CD4-positive, alpha-beta T cell treated with Interleukin-6 for 4 hours (primary cell): ENCODE results near the gene ZNF425.
A peak's percentile ranks its signal among the peaks of the same experiment; 100 is the strongest.
"Not testable (repeated sequence)": the region's sequence is repeated elsewhere in the genome, so short reads cannot be mapped to it uniquely, and the experiment has no call there.

Experiments used
- DNase-seq: peaks from one replicate; pipeline ENCODE4 v3.0.0-alpha.2; 2020; ENCODE audit warnings: mixed read lengths

ZNF425 gene

GRCh38 chr7:149133028-149133710, 7.0 kb upstream of the ZNF425 start:
- no peak for DNase-seq

DNA sequence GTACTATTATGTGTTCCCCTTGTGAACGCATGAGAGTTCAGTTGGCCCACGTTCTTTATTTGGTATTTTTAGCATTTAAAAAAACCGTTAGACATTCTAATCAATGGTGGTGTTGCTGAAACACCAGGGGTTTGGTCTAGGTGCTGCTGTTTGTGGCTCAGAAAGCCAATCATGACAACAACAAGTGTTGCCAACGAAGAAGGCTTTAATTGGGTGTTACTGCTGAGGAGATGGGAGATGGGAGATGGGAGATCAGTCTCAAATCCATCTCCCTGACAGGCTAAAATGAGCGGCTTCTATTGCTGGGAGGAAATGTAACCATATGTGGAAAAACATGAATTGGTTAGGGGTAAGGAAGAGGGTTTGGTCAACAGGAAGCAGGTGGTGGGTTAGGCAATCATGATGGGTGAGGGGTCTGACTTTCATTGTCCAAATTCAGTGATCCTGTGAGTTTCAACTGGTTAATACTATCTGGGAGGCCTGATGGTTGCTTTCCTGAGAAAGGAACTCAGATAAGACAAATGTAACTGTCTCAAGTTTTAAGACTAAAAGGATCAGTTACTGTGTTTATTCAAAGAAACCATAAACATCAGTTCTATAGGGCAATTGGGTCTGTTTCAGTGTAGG, 4.6 kb upstream of the ZNF425 start:
- DNase-seq, result no peak

DNA sequence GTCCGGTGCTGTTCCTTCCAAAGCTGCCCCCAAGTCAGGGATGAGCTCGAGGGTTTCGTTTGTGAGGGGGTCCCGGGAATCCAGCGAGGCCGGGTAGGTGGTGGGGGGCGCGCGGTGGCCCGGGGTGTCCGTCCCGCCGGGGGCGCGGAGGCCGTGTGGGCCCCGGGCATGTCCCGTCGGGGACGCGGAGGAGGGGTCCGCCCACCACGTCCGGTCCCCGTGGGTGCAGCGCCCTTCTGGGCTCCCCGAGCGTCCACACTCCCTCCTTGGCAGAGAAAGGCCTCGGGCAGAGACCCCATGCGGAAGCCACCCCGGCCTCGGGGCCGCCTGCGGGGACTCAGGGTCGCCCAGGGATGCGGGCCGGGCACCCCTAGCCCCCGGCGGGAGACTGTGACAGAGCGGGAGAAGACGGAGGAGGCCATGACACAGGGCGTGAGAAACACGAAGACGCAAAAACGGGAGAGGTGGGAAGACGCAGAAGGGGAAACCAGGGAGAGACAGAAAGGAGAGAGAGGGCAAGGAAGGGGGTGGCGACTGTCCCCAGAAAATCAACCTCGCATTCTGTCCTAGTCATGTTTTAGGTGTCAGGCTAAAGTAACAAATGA, 640 bp upstream of the ZNF425 start:
- peak; percentile 64 for DNase-seq

GRCh38 chr7:149125189-149125862, 798 bp downstream of the ZNF425 start:
- no peak for DNase-seq

GRCh38 chr7:149109969-149110368, 16.2 kb downstream of the ZNF425 start:
- no peak for DNase-seq

DNA sequence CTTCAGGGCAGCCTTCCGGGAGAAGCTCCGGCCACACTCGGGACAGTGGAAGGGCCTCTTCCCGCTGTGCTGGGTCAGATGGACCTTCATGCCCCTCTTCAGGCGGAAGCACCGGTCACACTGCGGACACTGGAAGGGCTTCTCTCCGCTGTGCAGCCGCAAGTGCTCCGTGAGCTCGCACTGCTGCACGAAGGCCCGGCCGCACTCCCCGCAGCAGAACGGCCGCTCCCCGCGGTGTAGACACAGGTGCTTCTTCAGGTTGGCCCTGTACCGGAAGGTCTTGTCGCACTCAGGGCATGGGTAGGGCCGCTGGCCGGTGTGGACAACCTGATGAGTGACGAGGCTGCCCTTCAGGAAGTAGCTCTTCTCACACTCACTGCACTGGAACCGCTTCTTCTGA, 21.4 kb downstream of the ZNF425 start:
- DNase-seq, result no peak

DNA sequence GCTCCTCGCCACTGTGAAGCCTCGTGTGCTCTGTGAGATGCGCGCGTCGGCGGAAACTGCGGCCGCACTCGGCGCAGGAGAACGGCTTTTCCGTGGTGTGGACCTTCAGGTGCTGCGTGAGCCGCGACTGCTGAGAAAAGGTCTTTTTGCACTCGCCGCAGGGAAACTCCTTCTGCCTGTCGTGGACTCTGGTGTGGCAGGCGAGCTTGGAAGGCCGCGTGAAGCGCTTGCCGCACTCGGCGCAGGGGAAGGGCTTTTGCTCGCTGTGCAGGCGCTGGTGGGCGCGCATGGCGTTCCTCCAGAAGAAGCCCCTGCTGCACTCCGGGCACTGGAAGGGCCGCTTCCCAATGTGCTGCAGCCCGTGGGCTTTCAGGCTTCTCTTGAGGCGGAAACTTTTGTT, 21.9 kb downstream of the ZNF425 start:
- DNase-seq, result no peak

DNA sequence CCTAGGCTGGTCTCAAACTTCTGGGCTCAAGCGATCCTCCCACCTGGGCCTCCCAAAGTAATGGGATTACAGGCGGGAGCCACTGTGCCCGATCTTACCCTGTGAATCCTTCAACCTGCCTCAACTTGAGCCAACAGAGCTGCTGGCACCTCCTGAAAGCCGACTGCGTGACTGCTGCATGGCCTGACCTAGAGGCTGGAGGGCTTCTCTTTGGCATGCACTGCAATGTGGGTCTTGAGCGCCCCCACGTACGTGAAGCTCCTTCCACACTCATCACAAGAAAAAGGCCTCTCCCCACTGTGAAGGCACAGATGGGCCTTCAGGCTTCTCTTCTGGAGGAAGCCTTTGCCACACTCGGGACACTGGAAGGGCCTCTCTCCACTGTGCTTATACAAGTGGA, 22.7 kb downstream of the ZNF425 start:
- DNase-seq, result no peak

- DNase-seq, result no peak
Measured at GRCh38 chr7:149102666-149103065, 23.5 kb downstream of the ZNF425 start.

GRCh38 chr7:149100821-149101220, 25.3 kb downstream of the ZNF425 start:
- no peak for DNase-seq

DNA sequence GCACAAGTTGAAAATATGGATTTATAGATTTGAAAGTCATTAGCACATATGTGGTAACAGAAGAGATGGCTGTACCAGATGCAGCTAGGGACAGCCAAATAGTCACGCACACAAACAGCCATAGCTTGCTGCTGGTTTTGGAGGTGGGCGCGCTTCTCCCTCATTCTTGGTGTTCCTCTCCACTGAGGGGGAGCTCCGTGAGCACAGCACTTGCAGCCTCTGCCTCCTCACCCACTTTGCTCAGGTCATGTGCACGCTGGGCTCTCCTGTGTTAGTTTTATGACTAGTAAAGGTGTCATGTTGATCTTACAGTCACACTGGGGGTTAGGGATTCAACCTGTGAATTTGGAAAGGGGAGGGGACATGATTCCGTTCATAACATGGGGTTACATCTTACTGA, 27.1 kb downstream of the ZNF425 start:
- DNase-seq, result no peak

DNA sequence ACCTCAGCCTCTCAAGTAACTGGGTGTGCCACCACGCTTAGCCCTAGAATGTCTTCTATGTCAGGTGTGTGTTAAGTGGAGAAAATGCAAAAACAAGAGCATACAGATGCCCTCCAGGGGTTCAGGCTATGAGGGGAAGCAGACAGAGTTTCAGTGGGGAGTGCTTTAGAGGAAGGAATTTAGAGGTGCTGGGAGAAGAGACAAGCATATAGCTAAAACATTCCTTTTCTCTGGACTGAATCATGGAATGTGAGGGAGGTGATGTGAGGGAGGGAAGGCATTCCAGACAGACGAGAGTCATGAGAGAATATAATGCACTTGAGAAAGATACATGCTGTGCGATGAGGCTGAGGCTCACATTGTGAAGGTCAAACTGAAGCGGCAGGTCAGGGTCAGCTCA, 29.0 kb downstream of the ZNF425 start:
- no peak for DNase-seq

- DNase-seq, result no peak
Measured at GRCh38 chr7:149093228-149093627, 32.9 kb downstream of the ZNF425 start.

DNA sequence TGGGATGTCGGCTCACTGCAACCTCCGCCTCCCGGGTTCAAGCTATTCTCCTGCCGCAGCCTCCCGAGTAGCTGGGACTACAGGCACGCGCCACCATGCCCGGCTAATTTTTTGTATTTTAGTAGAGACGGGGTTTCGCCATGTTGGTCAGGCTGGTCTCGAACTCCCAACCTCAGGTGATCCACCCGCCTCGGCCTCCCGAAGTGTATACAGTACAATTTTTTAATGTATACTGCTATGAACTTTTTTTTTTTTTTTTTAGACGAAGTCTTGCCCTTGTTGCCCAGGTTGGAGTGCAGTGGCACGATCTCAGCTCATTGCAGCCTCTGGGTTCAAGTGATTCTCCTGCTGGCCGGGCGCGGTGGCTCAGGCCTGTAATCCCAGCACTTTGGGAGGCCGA, 33.9 kb downstream of the ZNF425 start:
- not testable (repeated sequence) for DNase-seq

DNA sequence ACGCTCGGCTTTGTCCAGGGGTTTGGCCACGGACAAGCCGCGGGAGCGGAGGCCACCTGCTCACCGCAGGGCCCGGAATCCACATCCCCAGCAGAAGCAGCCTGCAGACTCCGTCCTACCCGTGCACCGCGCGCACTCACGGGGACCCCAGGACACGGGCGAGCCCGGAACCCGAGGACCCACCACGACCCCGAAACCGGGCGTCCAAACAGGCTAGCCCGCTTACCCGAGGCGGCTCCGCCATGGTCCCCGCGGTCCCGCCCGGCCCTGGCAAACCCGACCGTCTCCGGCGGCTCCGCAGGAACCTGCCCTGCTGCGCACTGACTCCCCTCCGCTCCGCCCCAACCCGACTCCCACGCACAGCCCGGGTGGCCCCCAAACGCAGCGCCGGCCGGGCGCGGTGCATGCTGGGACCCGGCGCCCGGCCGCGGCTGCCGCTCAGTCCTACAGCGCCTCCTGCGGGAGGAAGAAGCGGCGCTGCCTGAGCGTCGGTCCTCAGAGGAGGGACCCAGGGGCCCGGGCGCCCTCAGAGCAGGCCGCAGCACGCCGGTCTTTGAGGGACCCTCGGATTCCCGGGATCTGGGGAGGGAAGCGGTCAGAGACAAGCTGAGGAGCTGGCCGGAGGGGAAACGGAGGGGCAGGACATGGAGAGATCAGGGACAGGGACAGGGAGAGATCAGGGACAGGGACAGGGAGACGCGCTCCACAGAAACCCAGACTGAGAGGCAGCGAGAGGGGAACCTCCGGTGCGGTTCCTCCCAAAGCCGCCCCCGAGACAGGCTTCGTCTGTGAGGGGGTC, 35.5 kb downstream of the ZNF425 start, which contains the start of gene ZNF786:
Gene ZNF786 (minus strand): TSS at position 322 of the 799 bp plus-strand sequence. CDS start 78 bp downstream, at position 244.
- DNase-seq, result peak; percentile 94

GRCh38 chr7:149087376-149087775, 38.7 kb downstream of the ZNF425 start:
- DNase-seq, result no peak

DNA sequence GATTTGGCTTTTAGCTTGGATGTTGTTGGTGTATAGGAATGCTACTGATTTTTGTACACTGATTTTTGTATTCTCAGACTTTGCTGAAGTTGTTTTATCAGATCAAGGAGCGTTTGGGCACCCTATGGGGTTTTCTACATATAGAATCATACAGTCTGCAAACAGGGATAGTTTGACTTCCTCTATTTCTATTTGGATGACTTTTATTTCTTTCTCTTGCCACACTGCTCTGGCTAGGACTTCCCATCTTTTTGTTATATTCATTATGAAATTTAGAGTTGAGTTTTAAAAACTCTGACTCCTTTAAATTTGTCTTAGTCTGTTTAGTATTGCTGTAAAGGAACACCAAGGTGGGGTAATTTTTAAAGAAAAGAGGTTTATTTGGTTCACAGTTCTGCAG, 40.3 kb downstream of the ZNF425 start:
- no peak for DNase-seq

DNA sequence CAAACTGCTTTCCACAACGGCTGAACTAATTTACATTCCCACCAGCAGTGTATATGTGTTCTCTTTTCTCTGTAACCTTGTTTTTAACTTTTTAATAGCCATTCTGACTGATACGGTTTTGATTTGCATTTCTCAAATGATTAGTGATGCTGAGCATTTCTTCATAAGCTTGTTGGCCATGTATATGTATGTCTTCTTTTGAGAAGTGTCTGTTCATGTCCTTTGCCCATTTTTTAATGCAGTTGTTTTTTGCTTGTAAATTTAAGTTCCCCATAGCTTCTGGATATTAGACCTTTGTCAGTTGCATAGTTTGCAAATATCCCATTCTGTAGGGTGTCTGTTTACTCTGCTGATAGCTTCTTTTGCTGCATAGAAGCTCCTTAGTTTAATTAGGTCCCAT, 41.7 kb downstream of the ZNF425 start:
- no peak for DNase-seq

- no peak for DNase-seq
Measured at GRCh38 chr7:149081914-149082313, 44.2 kb downstream of the ZNF425 start.

GRCh38 chr7:149077594-149077993, 48.5 kb downstream of the ZNF425 start:
- DNase-seq, result no peak

GRCh38 chr7:149075286-149075685, 50.8 kb downstream of the ZNF425 start:
- DNase-seq, result no peak

DNA sequence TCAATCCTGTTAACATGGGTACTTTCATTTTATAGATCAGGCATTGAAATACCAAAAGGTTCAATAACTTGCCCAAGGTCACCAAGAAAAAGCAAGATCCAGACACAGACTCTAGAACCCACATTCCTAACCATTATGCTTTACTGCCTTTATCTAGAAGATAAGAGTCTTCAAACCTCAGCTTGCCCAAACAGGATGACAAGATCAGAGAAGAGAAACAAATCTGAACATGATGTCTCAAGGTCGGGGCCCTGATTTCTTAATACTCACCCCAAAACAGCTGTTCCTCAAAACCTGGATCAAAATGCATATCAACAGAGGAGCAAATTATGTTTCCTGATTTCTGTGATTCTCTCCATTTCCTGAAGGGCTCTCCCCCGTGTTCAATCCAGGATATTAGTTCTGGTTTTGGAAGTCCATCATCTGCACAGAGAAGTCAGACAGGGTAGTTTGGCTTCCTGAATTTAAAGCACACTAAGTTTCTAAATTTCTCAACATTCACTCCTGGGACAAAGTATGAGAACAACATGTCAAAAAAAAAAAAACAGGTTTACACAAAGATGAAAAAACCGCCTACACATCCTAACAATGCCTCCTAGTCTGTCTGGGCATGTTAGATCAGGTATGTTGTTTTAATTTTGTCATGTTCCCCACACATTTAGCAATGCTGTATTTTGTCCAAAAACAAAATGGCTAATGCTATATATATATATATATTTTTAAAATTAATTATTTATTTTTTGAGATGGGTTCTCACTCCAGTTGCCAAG, 51.8 kb downstream of the ZNF425 start:
- DNase-seq, result no peak
